Activated CD4-positive, alpha-beta T cell treated with anti-CD3 and anti-CD28 coated beads, Interleukin-2, amount 50 U/mL, for 1 hour (primary cell): ENCODE measurements around the gene COL6A1.
"Not testable (repeated sequence)": the region's sequence is repeated elsewhere in the genome, so short reads cannot be mapped to it uniquely, and the experiment has no call there.

ENCODE experiments used
- DNase-seq: peaks from one replicate; pipeline ENCODE4 v3.0.0-alpha.2; 2020

Gene COL6A1

GRCh38 chr21:45945066-45945867, 36.3 kb upstream of the COL6A1 start:
- no peak for DNase-seq

- DNase-seq: no peak
These were observed 35.7 kb upstream of the COL6A1 start for GRCh38 chr21:45945868-45946210.

DNA sequence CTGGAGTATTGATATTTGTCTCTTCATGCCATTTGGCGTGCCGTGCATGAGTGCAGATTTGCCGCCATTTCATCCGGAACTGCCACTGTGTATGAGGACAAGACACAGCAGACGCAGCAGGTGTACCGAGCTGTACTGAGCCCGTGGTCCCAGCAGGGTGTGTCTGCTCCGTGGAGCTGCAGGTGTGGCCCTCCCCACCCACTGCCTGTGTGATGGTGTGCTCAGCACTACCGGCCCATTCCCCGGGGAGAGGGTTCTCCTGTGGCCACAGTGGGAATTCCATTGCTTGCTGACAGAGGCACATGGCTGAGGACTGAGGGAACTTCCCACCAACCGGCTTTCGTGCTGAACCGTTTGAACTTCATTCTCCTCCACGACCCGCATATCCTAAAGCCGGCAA, 34.3 kb upstream of the COL6A1 start:
- no peak for DNase-seq

DNA sequence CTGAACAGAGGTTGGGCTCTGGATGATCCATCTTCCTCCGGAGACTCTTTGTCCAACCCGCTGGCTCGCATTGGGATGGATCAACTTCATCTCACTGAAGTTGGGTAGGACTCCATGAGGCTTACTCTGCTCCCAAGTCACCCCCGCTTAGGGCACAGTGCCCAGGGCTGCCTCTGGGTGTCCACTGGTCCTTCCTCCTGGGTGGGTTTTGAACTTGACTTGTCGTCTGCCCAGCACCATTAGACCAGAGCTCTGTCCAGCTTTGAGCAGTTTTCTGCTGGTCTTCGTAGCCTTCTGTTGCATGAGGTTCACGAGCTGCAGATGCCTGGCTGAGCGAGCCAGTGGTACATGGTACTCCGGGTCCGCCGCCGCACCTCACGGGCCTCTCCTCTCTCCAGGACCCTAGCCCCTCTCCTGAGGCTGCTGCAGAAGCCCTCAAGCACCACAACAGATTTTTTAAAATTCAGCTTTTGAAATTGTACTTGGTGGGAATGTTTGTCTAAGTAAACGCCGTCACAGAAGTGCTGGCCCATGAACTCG, 33.8 kb upstream of the COL6A1 start:
- no peak for DNase-seq

- no peak for DNase-seq
These were observed 32.9 kb upstream of the COL6A1 start for GRCh38 chr21:45948576-45949141.

- no peak for DNase-seq
These were observed 31.4 kb upstream of the COL6A1 start for GRCh38 chr21:45949928-45950739.

- no peak for DNase-seq
These were observed 30.6 kb upstream of the COL6A1 start for GRCh38 chr21:45950740-45951515.

DNA sequence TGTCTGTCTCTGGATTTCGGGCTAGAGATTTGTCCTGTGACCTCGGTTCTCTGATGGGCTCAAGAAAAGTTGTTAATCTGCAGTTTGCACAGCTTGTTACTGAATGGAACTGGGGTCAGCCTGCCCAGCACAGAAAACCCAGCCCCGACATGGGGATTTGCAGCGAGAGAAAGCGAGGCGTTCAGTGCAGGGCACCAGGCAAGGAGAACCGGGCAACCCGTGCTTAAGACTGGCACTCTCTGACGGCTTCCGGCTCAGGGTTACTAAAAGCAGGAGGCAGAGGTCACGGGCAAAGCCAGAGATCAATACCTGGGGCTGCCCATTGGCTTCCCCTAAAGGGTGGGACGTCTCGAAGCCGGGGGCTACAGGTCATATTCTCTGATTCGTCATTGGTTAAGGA, 29.9 kb upstream of the COL6A1 start:
- DNase-seq: no peak

- DNase-seq: not testable (repeated sequence)
These were observed 29.0 kb upstream of the COL6A1 start for GRCh38 chr21:45952527-45952926.

DNA sequence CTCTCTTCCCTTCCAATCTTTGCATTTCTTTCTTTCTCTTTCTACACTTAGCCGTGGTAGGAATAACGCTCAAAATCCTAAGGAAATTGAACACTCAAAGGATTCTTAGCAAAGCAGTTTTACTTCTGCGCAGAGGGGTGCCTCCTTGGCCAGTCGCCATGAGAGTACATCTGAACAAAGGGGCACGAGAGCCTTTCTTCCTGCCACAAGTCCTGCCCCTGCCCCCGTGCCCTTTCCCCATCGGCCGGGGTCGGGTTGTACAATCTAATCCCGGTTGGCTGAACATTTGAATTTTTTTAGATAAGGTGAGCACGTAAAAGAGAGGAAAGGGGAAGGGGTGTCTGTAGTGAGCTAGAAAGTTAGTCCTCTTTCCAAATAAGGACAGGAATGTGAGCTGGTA, 28.6 kb upstream of the COL6A1 start:
- no peak for DNase-seq

- DNase-seq: no peak
These were observed 27.3 kb upstream of the COL6A1 start for GRCh38 chr21:45954261-45954660.

DNA sequence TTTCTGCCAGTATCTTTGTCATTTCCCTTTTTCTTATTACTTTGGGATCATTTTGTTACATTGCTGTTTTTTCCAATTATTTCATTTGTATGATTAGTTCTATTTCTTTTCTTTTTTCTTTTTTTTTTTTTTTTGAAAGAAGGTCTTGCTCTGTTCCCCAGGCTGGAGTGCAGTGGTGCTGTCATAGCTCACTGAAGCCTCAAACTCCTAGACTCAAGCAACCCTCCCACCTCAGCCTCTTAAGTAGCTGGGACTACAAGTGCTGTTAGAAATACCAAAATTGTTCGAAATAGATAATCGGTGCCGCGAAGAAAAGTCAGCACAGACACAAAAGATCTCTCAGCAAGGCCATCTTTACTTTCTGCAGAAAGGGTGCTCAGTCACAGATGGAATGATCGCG, 26.6 kb upstream of the COL6A1 start:
- no peak for DNase-seq

- no peak for DNase-seq
These were observed 24.0 kb upstream of the COL6A1 start for GRCh38 chr21:45957551-45957950.

DNA sequence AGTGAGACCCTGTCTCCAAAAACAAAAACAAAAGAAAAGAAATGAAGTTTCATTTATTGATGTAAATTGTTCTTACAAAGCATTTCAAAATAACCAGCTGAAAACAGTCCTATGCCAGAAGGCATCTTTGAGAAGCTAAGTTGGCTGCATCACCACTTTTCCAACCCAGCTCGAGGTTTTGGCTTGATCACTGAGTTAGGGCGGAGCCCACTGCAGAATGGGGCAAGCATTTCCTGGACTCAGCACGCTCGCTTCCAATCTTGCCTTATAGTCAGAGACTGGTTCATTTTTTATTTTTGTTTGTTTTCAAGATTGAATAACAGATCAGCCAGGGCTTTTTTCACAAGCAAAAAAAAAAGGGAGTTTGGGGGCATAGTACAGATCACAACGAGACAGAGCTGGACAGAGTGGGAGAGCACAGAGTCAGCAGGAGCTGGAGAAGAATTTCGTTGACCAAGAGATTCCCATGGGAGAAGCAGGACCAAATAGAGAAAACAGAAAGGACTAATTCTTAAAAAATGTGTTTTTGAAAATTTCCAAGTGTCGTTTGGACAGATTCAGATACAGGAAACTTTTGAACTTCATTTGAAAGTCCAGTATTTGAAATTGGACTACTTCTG, 23.5 kb upstream of the COL6A1 start:
- DNase-seq: no peak

DNA sequence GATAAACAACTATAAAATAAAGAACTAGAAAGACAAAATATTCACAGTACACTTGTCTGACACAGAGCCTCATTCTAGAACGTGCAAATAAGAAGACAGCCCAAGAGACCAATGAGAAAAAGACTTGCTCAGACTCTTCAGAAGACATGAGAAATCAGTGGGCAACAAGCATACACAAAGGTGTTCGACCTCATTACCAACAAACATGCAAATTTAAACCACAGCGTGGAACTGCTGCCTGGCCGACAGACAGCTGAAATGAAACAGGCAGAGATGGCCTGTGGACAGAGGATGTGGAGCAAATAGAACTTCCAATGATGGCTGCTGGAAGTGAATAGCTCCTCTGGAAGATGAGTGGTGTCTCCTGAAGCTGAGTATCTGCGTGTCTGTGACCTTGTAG, 22.4 kb upstream of the COL6A1 start:
- no peak for DNase-seq

DNA sequence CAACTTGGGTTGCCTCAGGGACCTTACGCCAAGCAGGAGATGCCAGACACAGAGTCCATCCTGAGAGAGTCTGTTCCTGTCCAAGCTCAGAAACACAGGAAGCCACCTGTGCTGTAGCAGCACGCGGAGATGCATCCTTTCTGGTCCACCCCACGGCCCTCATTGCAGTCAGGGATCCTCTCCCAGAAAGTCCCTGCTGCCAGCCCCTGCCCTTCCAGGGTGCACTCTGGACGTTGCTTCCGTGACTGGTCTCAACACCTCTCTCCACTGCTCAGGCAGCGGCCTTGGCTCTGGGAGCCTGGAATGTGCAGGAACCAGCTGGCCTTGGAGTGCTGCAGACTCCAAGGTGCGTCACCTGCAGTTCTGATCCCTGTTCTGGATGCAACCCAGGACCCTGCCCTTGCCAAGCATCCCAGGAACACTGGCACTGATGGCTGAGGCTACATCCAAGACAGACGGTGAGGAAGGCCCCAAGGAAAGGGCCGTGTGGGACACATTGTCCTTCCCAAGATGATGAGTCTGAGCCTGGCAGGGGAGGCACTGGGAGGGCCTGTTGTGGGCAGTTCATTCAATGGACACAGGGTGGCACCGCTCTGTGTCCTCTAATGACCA, 21.7 kb upstream of the COL6A1 start:
- DNase-seq: no peak

DNA sequence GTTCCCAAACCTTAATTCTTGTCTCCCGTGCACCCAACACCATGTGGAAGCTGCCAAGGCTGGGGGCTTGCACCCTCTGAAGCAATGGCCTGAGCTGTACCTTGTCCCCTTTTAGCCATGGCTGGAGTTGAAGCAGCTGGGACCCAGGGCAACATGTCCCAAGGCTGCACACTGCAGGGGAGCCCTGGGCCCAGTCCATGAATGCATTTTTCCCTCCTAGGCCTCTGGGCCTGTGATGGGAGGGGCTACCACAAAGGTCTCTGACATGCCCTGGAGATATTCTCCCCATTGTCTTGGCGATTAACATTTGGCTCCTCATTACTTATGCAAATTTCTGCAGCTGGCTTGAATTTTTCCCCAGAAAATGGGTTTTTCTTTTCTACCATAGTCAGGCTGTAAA, 20.2 kb upstream of the COL6A1 start:
- not testable (repeated sequence) for DNase-seq

DNA sequence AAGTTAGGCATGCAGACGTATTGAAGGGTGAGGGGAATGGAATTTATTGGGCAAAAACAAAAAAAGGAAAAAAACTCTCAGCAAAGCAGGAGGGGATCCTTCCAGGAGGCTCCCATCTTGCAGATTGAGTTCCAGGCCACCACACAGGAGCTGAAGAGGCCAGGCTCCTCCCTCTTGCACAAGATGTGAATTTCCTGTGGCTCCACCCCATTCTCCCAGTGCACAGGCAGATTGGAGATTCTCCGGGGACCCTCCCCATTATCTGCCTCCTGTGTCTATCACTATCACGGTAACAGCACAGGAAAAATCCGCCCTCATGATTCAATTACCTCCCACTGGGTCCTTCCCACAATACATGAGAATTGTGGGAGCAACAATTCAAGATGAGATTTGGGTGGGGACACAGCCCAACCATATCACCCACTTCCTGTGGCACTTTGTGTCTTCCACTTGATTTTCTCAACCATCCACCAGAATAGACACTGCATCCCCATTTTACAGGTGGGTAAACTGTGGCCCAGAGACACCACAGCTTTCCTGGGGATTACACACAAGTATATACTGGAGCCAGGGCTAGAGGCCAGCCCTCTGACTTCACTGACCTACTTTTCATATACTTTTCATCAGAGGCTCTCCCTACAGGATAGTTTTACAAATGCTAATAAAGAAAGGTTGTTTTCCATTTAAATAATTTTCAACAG, 18.9 kb upstream of the COL6A1 start:
- no peak for DNase-seq

DNA sequence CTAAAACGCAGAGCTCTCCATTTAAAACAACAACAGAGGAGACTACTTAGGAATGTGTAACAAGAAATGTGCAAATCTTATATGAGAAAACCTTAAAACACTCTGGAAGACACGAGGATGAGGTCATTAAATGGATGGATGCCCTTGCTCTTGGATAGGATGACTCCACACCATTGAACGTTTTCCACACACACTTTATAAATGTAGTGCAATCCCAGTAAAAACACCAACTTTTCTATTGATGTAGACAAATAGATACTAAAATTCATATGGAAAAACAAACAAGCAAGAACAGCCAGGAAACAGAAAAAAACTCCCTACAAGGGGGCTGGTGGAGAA, 18.4 kb upstream of the COL6A1 start:
- no peak for DNase-seq

DNA sequence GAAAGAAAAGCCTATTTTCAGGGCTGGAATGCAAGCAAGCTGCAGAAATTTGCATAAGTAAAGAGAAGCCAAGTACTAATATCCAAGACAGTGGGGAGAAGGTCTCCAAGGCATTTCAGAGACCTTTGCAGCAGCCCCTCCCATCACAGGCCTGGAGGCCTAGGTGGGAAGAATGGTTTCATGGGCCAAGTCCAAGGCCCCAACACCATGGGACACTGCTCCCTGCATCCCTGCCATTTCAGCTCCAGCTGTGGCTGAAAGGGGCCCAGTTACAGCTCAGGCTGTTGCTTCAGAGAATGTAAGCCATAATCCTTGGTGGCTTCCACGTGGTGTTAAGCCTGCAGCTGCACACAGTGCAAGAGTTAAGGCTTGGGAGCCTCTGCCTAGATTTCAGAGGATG, 16.9 kb upstream of the COL6A1 start:
- no peak for DNase-seq

GRCh38 chr21:45965084-45965809, 16.3 kb upstream of the COL6A1 start:
- no peak for DNase-seq
